Fibroblast of skin of left biceps (primary cell): ENCODE results near the gene CHST11.

Experiments used
- DNase-seq, 2 experiments: peaks; one replicate each; pipeline ENCODE4 v3.0.0-alpha.2; 2013; ENCODE audit warnings: low read depth in 2 of 2

The CHST11 gene

DNA sequence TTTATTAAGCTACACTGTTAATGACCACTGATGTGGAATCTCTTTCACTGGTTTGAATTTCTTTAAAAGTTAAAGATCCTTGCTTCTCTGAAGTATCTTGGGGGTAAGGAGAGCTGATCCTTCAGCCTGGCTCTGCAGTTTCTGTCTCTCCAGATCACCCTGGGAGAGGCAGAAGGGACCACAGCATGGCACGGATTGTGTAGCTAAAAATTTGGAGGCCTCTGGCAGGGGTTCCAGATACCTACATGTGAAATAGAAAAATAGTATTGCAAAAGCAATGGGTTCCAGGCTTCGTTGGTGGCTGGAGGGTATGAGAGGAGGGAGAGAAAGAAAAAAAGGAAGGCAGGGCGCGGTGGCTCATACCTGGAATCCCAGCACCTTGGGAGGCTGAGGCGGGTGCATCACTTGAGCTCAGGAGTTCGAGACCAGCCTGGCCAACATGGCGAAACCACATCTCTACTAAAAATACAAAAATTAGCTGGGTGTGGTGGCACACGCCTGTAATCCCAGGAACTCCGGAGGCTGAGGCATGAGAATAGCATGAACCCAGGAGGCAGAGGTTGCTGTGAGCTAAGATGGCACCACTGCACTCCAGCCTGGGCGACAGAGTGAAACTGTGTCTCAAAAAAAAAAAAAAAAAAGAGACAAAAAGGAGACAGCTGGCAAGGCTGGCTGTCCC lies 3.4 kb downstream of the CHST11 start:
- no peak for DNase-seq

DNA sequence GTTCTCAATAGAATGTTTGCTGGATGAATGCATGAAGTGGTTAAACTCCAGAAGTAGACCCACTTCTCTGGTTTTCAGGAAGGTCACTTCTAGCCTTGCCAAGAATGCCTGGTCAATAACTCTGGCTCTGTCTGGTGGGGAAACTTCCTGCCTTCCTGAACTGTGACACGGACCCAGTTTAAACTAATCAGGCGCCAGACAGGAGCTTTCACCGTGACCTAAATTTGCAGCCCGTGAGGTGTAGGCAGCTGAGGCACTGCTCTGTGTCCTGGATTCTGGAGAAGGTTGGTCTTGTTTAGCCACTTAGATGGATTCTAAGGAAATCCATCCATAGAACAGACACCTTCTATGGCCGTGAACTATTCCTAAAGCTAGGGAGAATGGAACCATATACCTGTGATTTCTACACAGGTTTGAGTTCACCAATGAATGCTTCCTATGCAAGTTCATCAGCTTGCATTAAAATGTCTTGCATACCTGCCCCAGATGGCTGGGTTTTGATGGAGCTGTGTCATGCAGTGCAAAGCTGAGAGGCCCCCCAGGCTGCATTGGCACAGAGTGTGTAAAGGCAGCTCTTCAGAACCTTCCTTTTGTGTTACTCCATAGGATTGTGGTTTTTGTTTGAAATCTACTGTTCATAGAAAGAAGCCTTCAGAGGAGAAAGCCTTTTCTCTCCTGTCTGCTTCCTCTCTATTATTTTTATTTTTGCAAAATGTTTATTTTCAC lies 4.4 kb downstream of the CHST11 start:
- no peak for DNase-seq

DNA sequence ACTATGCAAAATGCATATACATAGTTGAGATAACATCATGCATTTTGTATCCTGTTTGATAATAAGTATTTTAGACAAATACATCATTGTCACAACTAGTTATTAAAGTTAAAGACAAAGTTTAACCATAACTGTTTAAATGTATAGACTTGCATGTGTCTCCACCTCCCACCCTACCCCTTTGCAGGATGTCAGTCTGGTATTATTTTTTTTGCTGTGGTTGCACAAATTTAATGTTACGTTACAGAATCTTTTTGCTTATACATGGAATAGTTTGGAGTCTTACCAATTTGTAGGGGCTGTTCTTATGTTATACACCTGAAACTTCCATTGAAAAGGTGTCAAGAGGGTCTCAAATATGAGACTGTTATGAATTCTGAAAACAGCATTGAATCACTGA lies 5.6 kb downstream of the CHST11 start:
- no peak for DNase-seq

DNA sequence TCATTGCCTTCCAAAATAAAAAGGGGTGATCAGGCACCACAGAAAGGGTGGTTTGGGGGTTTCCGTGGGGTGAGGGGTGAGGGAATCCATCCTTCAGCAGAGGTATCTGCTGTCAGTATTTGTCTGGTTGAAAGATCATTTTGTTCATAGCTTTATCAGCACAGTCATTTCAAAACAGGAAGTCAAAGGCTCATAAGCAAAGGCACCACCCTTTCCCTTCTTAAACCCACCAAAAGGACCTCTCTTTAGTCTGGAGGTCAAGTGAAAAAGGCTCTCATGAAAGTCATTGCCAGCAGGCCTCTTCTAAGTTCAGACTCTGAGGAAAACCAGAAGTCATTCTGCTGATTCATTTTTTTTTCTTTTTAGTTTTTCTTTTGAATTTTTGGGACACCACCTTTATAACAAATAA lies 6.2 kb downstream of the CHST11 start:
- DNase-seq, result no peak

DNA sequence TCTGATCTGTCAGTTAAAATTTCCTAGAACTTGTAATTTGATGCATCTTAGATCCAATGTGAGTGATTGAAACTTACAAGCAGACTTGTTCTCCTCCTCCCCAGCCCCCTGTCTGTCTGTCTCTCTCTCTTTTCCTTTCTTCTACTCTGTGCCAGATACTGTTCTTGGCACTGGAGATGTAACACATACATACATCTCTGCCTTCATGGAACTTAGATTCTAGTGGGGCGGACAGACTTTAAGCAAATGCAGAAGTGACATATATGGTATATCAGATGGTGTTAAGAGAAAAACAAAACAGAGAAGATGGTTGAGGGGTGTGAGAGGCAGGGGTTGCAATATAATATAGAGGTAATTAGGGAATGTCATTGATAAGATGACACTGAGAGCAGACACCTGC lies 6.6 kb downstream of the CHST11 start:
- no peak for DNase-seq

DNA sequence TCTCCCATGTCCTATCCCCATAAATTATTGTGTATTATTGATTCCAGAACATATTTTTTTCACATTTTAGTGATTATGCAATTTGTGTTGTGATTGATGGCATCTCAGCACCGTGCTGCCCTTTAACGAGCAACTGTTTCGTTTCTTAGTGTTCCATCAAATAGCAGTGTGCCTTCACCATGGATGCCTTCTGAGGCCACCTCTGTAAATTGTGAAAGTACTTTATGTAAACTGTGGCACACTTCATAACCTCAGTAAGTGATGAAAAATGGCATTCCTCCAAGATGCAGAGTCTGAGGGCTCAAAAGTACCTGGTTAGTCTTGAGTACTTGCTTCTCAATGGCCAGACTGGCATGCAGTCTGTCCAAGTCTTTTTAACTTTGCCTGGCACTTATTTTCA lies 8.2 kb downstream of the CHST11 start:
- DNase-seq, result no peak

DNA sequence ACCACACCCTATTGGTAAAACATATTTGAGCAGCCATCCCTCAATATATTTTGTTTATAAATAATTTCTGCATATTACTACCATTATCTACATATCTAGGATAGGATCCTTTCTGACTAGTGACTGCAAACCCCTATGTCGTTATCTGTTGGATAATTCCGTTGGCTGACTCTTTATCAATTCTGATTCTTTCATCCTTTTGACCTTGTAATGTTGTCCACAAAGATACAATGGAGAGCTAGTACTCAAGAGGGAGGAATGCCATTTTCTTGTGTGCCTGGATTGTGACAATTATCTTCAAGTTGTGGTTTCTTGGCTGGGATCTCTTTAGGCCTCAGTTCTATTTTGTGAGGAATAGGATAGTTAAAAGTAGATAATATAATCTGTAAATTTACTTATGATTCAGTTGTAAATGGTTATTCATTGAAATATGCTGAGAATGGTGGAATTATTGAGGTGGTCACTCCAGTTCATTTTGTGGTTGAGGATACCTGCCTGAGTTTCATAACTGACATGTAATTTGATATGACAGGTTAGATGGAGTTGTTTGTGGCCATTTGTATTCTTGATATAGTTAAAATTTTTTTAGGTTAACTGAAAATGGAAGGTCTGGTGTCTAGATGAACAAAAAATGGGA lies 10.1 kb downstream of the CHST11 start:
- DNase-seq, result no peak

DNA sequence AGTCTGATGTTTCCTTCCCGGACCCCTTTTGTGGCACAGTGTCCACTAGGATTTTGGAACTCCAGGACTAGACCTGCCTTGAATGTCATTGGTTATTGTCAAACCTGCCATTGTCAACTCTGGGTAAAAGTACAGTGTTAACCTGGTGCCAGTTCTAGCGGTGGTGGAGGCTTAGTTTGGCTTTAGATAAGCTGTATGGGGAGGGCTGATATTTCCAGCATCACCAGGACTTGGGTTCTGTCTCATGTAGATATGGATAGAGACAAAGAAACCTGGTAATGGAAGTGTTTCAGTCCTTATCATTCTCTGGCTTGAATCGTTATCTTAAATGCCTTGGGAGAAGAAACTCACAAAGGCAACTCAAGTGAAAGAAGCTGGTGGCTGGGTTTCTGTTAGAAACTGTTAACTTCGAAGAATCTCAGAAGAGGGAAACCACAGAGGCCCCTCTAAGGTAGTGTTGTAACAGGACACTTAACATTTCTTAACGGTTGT lies 10.6 kb downstream of the CHST11 start:
- DNase-seq, result no peak

DNA sequence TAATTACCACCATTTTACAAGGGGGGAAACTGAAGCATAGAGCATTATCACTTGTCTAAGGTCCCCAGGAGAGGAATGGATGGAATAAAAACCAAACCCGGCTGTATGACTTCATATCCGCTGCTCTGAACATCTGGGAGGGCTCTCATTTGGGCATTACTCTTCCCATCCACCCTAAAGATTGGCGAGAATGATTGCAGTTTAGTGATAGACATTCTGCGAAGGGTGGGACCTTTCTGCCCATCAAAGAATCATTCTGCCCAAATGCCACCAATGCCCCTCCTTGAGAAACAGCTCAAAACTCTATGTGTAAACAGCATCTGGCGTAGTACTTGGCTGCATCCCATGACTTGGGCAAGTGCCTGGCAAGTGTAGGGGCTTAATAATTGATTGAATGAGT lies 11.6 kb downstream of the CHST11 start:
- no peak for DNase-seq

DNA sequence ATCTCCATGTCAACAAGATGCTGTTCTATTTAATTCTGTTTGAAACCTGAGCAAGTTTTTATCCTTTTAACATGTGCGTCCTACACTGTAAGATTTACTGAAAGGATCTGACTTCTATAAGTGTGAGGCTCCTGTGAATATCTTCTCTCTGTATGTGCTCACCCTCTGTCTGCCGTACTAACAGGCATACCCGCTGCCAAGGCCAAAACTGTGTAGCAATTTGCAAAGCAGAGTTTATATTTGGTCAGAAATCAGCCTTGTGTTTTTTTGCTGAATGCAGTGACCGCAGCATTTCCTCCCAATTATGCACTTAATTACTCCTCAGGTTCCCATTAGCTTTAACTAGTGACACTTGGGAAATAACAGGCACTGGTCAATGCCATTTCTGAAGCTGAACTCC lies 12.3 kb downstream of the CHST11 start:
- DNase-seq, result no peak

DNA sequence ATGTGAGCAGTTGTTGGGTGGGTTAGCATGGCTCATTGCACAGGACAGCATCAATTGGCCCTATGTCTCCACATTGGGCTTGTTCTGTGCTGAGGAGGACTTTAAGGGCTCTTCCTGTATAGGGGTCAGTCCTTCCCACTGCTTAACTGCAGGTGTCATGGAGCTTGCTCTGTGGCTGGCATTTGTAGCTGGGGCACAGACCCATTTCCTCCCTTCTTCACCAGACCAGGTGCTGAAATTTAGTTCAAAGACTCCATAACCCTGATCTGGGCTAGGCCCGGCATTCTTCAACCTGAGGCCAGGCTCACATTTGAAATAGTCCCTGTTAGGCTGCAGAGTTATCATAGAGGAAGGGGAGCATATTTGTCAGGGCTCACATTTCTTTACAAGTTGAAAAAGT lies 12.8 kb downstream of the CHST11 start:
- DNase-seq, result no peak

DNA sequence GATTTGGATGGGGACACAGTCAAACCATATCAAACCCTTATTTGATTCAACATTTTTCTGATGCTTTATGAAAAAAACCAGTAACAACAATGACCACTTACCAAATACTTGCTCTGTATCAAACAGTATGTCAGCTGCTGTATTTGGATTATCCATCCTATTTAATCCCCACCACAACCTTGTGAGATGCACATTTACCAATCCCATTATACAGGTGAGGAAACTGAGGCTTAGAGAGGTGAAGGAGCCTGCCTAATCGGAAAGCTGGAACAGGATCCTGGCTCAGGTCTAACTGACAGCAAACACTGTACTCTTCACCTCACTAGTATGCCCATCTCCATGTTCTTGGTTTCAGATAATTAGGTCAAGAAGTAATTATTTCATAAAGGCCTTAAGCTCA lies 13.8 kb downstream of the CHST11 start:
- DNase-seq, result no peak

DNA sequence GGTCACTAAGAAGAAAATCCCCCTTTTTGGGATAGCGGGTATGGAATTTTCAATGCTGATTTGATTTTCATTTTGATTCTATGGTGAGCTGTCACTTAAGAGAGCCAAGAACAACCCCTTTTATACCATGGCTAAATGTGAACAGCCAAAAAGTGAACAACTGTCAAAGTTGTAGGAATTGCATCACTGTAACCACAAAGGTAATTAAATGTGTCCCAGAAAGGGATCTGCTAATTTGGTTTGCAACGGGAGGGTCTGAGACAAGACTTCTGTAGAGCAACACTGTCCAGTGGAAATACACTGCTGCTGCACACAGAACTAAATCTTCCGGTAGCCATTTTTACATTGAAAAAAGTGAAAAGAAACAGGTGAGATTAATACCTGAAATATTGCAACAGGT lies 14.6 kb downstream of the CHST11 start:
- DNase-seq, result no peak

DNA sequence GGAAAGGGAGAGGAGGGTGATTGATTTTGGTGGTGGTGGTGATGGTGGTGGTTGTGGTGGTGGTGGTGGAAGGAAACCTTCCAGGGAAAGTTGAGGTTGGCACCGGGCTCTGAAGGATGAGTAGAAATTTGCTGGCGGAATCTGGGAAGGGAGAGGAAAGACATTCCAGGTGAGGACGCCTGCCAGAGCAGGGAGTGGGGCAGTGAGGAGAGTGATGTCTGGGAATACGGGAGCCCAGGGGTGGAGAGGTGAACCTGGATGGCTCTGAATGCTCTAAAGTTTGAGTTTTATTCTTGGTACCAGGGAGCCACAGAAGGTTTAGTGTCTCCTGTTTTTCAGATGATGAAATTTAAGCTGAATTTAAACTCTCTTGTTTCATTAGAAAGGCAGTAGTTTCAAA lies 16.0 kb downstream of the CHST11 start:
- DNase-seq, result no peak

DNA sequence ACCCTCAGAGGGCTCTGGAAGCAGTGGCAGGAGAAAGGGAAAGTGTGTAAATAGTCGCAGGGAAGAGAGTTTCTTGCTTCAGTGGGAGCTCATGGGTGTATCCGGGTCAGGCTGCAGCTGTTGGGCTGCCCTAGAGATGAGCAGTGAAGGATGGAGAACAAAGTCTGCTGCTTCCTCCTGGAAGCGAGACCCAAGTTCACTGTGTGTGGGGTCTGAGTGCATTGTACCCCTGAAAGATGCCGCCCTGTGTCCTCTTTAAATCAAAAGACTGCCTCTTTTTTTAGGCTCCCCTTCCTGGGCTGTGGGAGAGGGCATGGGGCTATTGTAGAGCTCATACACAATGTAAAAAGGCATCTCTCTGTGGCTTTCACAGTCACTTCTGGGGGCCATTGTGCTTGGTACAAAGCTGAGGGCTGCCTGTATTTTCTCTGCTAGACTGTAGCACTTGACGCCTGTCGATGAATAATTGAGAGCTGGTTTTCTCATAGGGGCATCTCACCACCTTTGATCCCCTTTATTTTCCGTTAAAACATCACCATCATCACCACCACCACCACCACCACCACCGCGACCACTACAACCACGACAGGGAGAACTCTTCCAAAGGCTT lies 16.7 kb downstream of the CHST11 start:
- DNase-seq, result no peak

DNA sequence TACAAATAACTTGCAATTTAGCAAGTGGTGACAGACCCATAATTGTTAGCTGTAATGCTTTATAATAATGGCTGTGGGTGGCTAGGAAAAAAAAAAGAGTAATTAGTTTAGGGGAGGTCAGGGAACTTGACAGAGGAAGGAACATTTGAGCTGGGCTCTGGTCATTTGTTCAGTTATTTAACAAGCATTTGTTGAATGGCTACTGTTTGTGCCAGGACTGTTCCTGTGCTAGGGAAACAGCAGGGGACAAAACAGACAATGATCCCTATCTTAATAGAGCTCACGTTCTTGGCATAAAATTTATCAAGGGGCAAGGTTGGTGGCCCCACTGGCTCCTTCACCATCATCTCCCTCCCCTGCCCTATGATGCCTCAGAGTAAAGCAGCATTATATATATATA lies 18.5 kb downstream of the CHST11 start:
- DNase-seq, result no peak

DNA sequence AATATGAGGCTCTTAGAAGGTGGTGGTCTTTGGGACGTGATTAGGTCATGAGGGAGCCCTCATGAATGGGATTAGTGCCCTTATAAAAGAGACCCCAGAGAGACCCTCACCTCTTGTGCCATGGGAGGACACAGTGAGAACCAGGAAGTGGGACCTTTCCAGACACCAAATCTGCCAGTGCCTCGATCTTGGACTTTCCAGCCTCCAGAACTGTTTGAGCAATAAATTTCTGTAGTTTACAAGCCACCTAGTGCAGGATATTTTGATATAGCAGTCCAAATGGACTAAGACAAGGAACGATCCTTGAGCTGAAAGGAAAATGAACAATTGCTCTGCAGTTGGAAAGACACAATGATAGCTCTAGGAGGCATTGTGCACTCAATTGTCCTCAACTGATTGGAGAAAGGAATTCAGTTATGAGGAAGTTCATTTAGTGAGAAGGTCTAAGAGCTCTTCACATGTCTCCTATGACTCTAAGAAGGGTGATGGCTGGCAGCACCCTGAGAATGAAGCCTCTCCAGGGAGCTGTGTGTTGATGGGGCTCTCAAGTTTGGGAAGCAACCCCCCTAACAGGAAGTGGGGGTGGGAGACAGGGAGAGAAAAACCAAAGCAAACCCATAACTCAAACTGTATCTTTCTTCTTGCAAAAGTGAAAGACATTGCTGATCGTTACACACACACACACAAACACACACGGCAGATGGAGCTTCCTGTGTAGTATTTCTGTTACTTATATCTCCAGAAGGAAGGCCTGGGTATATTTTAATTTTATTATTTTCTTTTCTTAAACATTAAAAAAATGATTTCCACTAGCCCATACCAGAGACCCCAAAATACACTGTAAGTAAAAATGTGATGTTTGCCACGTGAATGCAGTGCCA lies 21.0 kb downstream of the CHST11 start:
- DNase-seq, result no peak

DNA sequence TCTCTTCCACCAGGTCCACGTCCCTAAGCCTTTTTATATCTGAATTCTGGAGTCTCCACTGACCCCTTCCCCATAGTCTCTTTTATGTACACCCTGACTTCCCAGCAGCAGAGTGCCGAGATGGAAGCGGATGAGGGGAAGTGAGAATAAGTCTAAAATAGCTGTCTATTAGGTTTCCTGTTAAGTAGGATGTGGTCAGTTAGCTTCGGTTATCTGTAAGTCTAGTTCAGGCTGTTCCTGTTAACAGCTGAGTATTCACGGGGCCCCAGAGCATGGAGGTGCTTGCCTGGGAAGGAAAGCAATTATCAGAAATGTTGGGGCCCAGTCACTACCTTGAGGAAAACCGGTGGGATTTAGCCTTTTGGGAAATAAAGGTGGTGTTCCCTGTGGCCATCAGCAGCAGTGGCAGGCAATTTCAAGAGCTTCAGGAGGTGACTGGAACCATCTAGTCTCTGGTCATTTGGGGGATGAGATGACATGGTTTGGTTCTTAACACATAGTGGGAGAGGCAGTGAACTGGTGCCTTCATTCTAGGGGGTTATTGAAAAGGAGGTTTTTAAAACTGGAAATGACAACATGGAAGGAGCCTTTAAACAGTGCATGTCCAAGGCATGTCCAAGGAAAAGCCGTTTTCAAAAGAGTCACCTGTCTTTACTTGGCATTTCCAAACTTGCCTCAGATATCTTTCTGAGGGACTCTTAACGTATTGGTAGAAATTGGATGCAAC lies 21.8 kb downstream of the CHST11 start:
- DNase-seq, result no peak

DNA sequence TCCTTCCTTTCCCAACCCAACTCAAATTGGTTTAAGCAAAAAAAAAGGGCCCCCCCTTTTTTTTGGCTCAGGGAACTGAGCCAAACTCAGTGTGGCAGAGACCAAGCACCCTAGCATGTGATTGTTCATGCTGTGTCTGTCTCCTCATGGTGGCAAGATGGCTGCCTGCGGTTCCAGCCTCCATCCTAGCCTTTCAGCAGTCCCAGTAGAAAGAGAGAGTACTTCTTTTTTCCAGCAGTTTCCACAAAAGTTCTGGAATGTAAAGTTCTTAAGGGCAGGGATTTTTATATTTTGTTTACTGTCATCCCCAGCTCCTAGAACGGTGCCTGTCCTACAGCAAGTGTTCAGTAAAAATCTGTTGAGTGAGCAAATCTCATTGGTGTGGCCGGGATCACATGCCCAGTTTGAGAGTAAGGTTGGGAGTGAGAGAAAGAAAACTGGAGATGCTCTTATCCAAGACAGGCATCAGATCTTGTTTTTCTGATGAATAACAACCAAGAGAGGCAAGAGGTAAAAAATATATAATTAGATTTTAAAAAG lies 22.4 kb downstream of the CHST11 start:
- DNase-seq, result no peak

DNA sequence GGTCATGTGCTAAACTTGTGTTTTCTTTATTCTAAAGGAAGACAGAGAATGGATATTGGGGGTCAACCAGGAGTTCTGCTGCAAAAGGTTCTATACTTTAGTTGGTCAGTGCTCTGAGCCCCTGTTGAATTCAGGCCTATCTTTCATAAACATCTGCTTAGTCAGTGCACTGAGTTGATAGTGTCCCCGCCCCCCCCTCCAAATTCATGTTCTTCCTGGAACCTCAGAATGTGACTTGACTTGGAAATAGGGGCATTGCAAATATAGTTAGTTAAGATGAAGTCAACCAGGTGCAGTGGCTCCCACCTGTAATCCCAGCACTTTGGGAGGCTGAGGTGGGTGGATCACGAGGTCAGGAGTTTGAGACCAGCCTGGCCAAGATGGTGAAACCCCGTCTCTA lies 23.3 kb downstream of the CHST11 start:
- no peak for DNase-seq
